ENCODE measurements around the gene PRCD.
"Not testable (repeated sequence)": the region's sequence is repeated elsewhere in the genome, so short reads cannot be mapped to it uniquely, and the experiment has no call there.

The PRCD gene

GRCh38 chr17:76506408-76507345 is 33.2 kb upstream of the PRCD start:
- peak; percentile 63 for DNase-seq

GRCh38 chr17:76508472-76509063 is 31.3 kb upstream of the PRCD start:
- not testable (repeated sequence) for DNase-seq

GRCh38 chr17:76510831-76511244 is 29.0 kb upstream of the PRCD start:
- DNase-seq, result no peak

GRCh38 chr17:76511668-76512365 is 28.0 kb upstream of the PRCD start:
- no peak for DNase-seq

GRCh38 chr17:76512366-76513305 is 27.2 kb upstream of the PRCD start:
- DNase-seq, result no peak

- no peak for DNase-seq
These were observed 26.5 kb upstream of the PRCD start for GRCh38 chr17:76513306-76513692.

GRCh38 chr17:76514355-76514754 is 25.5 kb upstream of the PRCD start:
- not testable (repeated sequence) for DNase-seq

GRCh38 chr17:76515274-76515949 is 24.4 kb upstream of the PRCD start:
- no peak for DNase-seq

- DNase-seq, result no peak
These were observed 22.2 kb upstream of the PRCD start for GRCh38 chr17:76517638-76518038.

GRCh38 chr17:76519048-76519966 is 20.5 kb upstream of the PRCD start:
- DNase-seq, result peak; percentile 59

GRCh38 chr17:76521262-76521661 is 18.6 kb upstream of the PRCD start:
- DNase-seq, result no peak

- DNase-seq, result not testable (repeated sequence)
These were observed 18.2 kb upstream of the PRCD start for GRCh38 chr17:76521683-76522082.

- DNase-seq, result no peak
These were observed 16.5 kb upstream of the PRCD start for GRCh38 chr17:76523084-76524037.

GRCh38 chr17:76524598-76525512 is 15.0 kb upstream of the PRCD start:
- DNase-seq, result no peak

GRCh38 chr17:76525513-76525833 is 14.4 kb upstream of the PRCD start:
- DNase-seq, result not testable (repeated sequence)

- DNase-seq, result not testable (repeated sequence)
These were observed 12.8 kb upstream of the PRCD start for GRCh38 chr17:76527016-76527415.

- DNase-seq, result no peak
These were observed 12.3 kb upstream of the PRCD start for GRCh38 chr17:76527430-76528111.

GRCh38 chr17:76528156-76528527 is 11.7 kb upstream of the PRCD start:
- no peak for DNase-seq
